HEK293 (cell line): ENCODE data around the gene KCND2.

Experiments
- CTCF ChIA-PET: fragments of 350-600 bp; formaldehyde crosslinking; extraction: SDS; loops from one replicate; lab custom pipeline; 2021; ENCODE audit warnings: antibody characterized with exemption; lab: Yijun Ruan, JAX
- POLR2A ChIA-PET: fragments of 300-600 bp; formaldehyde crosslinking; extraction: SDS; loops from one replicate; lab custom pipeline; 2020; ENCODE audit warnings: antibody characterized with exemption, inconsistent platforms; lab: Yijun Ruan, JAX
- H3K27ac ChIP-seq: fragments of 200-500 bp; sonication (Bioruptor generic); 2 replicates; pipeline ENCODE4 v1.5.1; 2014; ENCODE audit warnings: low read depth, low read length, control low read depth, inconsistent platforms; ENCODE audit errors: extremely low read depth
- H3K36me3 ChIP-seq, 2 experiments: fragments of 200-500 bp in 1 of 2; sonication (Bioruptor generic) in 1 of 2; 1 replicate in 1 of 2; 2 replicates in 1 of 2; pipeline ENCODE4 v1.5.1; 2014 to 2017; ENCODE audit warnings: inconsistent platforms in 2 of 2, low read length in 2 of 2; ENCODE audit not compliant: control insufficient read depth in 2 of 2, insufficient read depth in 1 of 2
- H3K4me1 ChIP-seq: fragments of 200-500 bp; sonication (Bioruptor generic); 2 replicates; pipeline ENCODE4 v1.5.1; 2014; ENCODE audit warnings: mild to moderate bottlenecking, low read length, inconsistent platforms; ENCODE audit not compliant: control insufficient read depth, insufficient read depth
- H3K4me3 ChIP-seq: 2 replicates; pipeline ENCODE4 v1.5.1; 2011; ENCODE audit warnings: low read depth, mild to moderate bottlenecking, control low read depth, low read length, moderate library complexity
- H3K9me3 ChIP-seq: fragments of 200-500 bp; sonication (Bioruptor generic); 2 replicates; pipeline ENCODE4 v1.5.1; 2014; ENCODE audit warnings: low read depth, low read length, inconsistent platforms; ENCODE audit not compliant: control insufficient read depth, insufficient read depth
- FEZF1 ChIP-seq: fragments of 450-650 bp; formaldehyde crosslinking; IDR thresholded peaks from 2 replicates; pipeline ENCODE4 v1.5.1; 2016; ENCODE audit warnings: missing biosample characterization, missing genetic modification characterization
- KLF16 ChIP-seq: fragments of 450-650 bp; formaldehyde crosslinking; IDR thresholded peaks from 2 replicates; pipeline ENCODE4 v1.5.1; 2017; ENCODE audit warnings: missing biosample characterization, missing genetic modification characterization
- PRDM1 ChIP-seq: fragments of 450-650 bp; formaldehyde crosslinking; IDR thresholded peaks from 2 replicates; pipeline ENCODE4; 2016; ENCODE audit warnings: missing biosample characterization, missing genetic modification characterization
- ZNF18 ChIP-seq: fragments of 450-650 bp; formaldehyde crosslinking; IDR thresholded peaks from 2 replicates; pipeline ENCODE4 v1.5.1; 2016; ENCODE audit warnings: missing biosample characterization, missing genetic modification characterization
- ZNF335 ChIP-seq: fragments of 450-650 bp; formaldehyde crosslinking; conservative IDR thresholded peaks from 2 replicates; pipeline ENCODE4 v1.5.1; 2016; ENCODE audit warnings: missing biosample characterization, missing genetic modification characterization
- ZNF366 ChIP-seq: fragments of 450-650 bp; formaldehyde crosslinking; conservative IDR thresholded peaks from 2 replicates; pipeline ENCODE4 v1.5.1; 2016; ENCODE audit warnings: missing biosample characterization, missing genetic modification characterization
- ZNF416 ChIP-seq: fragments of 450-650 bp; formaldehyde crosslinking; IDR thresholded peaks from 2 replicates; pipeline ENCODE4 v1.5.1; 2016; ENCODE audit warnings: missing biosample characterization, missing genetic modification characterization
- ZNF488 ChIP-seq: fragments of 450-650 bp; formaldehyde crosslinking; IDR thresholded peaks from 2 replicates; pipeline ENCODE4 v1.5.1; 2016; ENCODE audit warnings: missing biosample characterization, missing genetic modification characterization
- ZNF510 ChIP-seq: fragments of 450-650 bp; formaldehyde crosslinking; IDR thresholded peaks from 2 replicates; pipeline ENCODE4 v1.5.1; 2018; ENCODE audit warnings: mild to moderate bottlenecking, missing genetic modification characterization, missing biosample characterization; ENCODE audit not compliant: insufficient replicate concordance
- ZNF514 ChIP-seq: fragments of 450-650 bp; formaldehyde crosslinking; IDR thresholded peaks from 2 replicates; pipeline ENCODE4 v1.5.1; 2016; ENCODE audit warnings: missing biosample characterization, missing genetic modification characterization
- ZNF555 ChIP-seq: fragments of 450-650 bp; formaldehyde crosslinking; conservative IDR thresholded peaks from 2 replicates; pipeline ENCODE4 v1.5.1; 2017; ENCODE audit warnings: missing biosample characterization, mild to moderate bottlenecking, missing genetic modification characterization, inconsistent platforms
- ZNF560 ChIP-seq: fragments of 450-650 bp; formaldehyde crosslinking; IDR thresholded peaks from 2 replicates; pipeline ENCODE4 v1.5.1; 2017; ENCODE audit warnings: missing biosample characterization, missing genetic modification characterization, borderline replicate concordance
- ZNF610 ChIP-seq: fragments of 450-650 bp; formaldehyde crosslinking; IDR thresholded peaks from 2 replicates; pipeline ENCODE4 v1.5.1; 2016; ENCODE audit warnings: missing biosample characterization, missing genetic modification characterization, borderline replicate concordance
- ZNF654 ChIP-seq: fragments of 450-650 bp; formaldehyde crosslinking; IDR thresholded peaks from 2 replicates; pipeline ENCODE4 v1.5.1; 2016; ENCODE audit warnings: low read depth, missing biosample characterization, missing genetic modification characterization
- ZNF658 ChIP-seq: fragments of 450-650 bp; formaldehyde crosslinking; IDR thresholded peaks from 2 replicates; pipeline ENCODE4; 2016; ENCODE audit warnings: missing biosample characterization, missing genetic modification characterization
- ZNF701 ChIP-seq: fragments of 450-650 bp; formaldehyde crosslinking; IDR thresholded peaks from 2 replicates; pipeline ENCODE4 v1.5.1; 2016; ENCODE audit warnings: missing biosample characterization, missing genetic modification characterization
- ZNF707 ChIP-seq: fragments of 450-650 bp; formaldehyde crosslinking; IDR thresholded peaks from 2 replicates; pipeline ENCODE4 v1.5.1; 2016; ENCODE audit warnings: missing biosample characterization, missing genetic modification characterization
- TF ChIP-seq, protein P1 (sequence below): fragments of 450-650 bp; formaldehyde crosslinking; IDR thresholded peaks from 2 replicates; pipeline ENCODE4 v1.5.1; 2016; ENCODE audit warnings: missing biosample characterization, missing genetic modification characterization, low read depth
- TF ChIP-seq, protein P2 (sequence below): fragments of 450-650 bp; formaldehyde crosslinking; IDR thresholded peaks from 2 replicates; pipeline ENCODE4 v1.5.1; 2017; ENCODE audit warnings: missing biosample characterization, missing genetic modification characterization

The KCND2 gene

GRCh38 chr7:120783273-120783672 lies 510.3 kb downstream of the KCND2 start:
- CTCF ChIA-PET = interaction anchor here (1.1 to 1.6 kb wide), 2 partner anchors 9 to 23 kb away, joined by 4 to 5 read pairs; no protein-coding TSS in a partner anchor
- POLR2A ChIA-PET = interaction anchor here (0.6 kb wide), 1 partner anchor 28 kb away, joined by 3 read pairs; no protein-coding TSS in a partner anchor
- TF ChIP-seq ZNF560 (tag by site-specific recombination) (no peak), ZNF335 (no peak), ZNF610 (no peak), ZNF514 (tag by site-specific recombination) (no peak), ZNF701 (tag by site-specific recombination) (no peak), PRDM1 (tag by site-specific recombination) (no peak)
- TF ChIP-seq, protein P1, sequence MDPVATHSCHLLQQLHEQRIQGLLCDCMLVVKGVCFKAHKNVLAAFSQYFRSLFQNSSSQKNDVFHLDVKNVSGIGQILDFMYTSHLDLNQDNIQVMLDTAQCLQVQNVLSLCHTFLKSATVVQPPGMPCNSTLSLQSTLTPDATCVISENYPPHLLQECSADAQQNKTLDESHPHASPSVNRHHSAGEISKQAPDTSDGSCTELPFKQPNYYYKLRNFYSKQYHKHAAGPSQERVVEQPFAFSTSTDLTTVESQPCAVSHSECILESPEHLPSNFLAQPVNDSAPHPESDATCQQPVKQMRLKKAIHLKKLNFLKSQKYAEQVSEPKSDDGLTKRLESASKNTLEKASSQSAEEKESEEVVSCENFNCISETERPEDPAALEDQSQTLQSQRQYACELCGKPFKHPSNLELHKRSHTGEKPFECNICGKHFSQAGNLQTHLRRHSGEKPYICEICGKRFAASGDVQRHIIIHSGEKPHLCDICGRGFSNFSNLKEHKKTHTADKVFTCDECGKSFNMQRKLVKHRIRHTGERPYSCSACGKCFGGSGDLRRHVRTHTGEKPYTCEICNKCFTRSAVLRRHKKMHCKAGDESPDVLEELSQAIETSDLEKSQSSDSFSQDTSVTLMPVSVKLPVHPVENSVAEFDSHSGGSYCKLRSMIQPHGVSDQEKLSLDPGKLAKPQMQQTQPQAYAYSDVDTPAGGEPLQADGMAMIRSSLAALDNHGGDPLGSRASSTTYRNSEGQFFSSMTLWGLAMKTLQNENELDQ (tag by site-specific recombination) = no peak

GRCh38 chr7:120783721-120784120 lies 510.7 kb downstream of the KCND2 start:
- no peaks in the 10 kb centered on the region for H3K9me3 ChIP-seq
- no peak overlapping the region for H3K27ac ChIP-seq
- no peaks in the 10 kb centered on the region for H3K4me1 ChIP-seq
- POLR2A ChIA-PET = no interaction called here
- TF ChIP-seq FEZF1 (tag by site-specific recombination) (no peak), ZNF18 (tag by site-specific recombination) (no peak), ZNF510 (tag by site-specific recombination) (no peak), ZNF488 (tag by site-specific recombination) (no peak), ZNF707 (tag by site-specific recombination) (no peak), ZNF366 (tag by site-specific recombination) (no peak), ZNF658 (tag by site-specific recombination) (no peak), ZNF654 (tag by site-specific recombination) (no peak), KLF16 (tag by site-specific recombination) (no peak), ZNF555 (tag by site-specific recombination) (no peak), ZNF416 (tag by site-specific recombination) (no peak)
- TF ChIP-seq, protein P2, sequence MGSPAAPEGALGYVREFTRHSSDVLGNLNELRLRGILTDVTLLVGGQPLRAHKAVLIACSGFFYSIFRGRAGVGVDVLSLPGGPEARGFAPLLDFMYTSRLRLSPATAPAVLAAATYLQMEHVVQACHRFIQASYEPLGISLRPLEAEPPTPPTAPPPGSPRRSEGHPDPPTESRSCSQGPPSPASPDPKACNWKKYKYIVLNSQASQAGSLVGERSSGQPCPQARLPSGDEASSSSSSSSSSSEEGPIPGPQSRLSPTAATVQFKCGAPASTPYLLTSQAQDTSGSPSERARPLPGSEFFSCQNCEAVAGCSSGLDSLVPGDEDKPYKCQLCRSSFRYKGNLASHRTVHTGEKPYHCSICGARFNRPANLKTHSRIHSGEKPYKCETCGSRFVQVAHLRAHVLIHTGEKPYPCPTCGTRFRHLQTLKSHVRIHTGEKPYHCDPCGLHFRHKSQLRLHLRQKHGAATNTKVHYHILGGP (tag by site-specific recombination) = no peak
- H3K36me3 ChIP-seq = no peaks in the 10 kb centered on the region
- H3K4me3 ChIP-seq = no peak overlapping the region
- CTCF ChIA-PET = interaction anchor here (1.1 to 1.6 kb wide), 2 partner anchors 9 to 22 kb away, joined by 4 to 5 read pairs; no protein-coding TSS in a partner anchor

More at GRCh38 chr7:120783273-120783672, 510.3 kb downstream of the KCND2 start:
- Histone ChIP-seq H3K27ac (no peak overlapping the region), H3K4me1 (no peaks in the 10 kb centered on the region), H3K4me3 (no peak overlapping the region), H3K9me3 (no peaks in the 10 kb centered on the region), H3K36me3 (no peaks in the 10 kb centered on the region)
